Measurements from ENCODE around the gene STK17A. TPM values are rescaled to one million over a fixed set of nuclear protein-coding genes. Genes with fewer than 3 reads are reported as not detected.
"Not testable (repeated sequence)": the region's sequence is repeated elsewhere in the genome, so short reads cannot be mapped to it uniquely, and the experiment has no call there.

STK17A gene
- total and polyA plus RNA-seq, 2 donors, result 64.3 to 74.0 TPM

GRCh38 chr7:43559946-43560335 is 23.0 kb upstream of the STK17A start:
- H3K27me3 ChIP-seq (ENCODE audit: control insufficient read depth in 2 of 2, insufficient read depth in 1 of 2, low read length in 1 of 2), result no peaks in the 10 kb centered on the region
- no peaks in the 10 kb centered on the region for H3K36me3 ChIP-seq (ENCODE audit: control insufficient read depth in 2 of 2, insufficient read depth in 2 of 2, low read length in 1 of 2)
- H3K9me3 ChIP-seq (ENCODE audit: control insufficient read depth in 2 of 2, insufficient read depth in 1 of 2, low read length in 1 of 2), result no peaks in the 10 kb centered on the region
- WGBS, result 97% methylated on average over 2 of the region's 2 CpGs
- no peak for DNase-seq (ENCODE audit: low read depth in 6 of 9, low spot score in 9 of 9)
- H3K4me3 ChIP-seq (ENCODE audit: low read length in 2 of 2), result no peak overlapping the region
- H3K4me1 ChIP-seq (ENCODE audit: control insufficient read depth in 2 of 2, insufficient read depth in 2 of 2, low read length in 2 of 2), result no peaks in the 10 kb centered on the region
- no peak overlapping the region for H3K27ac ChIP-seq (ENCODE audit: low read depth in 1 of 2, low read length in 1 of 2)

DNA sequence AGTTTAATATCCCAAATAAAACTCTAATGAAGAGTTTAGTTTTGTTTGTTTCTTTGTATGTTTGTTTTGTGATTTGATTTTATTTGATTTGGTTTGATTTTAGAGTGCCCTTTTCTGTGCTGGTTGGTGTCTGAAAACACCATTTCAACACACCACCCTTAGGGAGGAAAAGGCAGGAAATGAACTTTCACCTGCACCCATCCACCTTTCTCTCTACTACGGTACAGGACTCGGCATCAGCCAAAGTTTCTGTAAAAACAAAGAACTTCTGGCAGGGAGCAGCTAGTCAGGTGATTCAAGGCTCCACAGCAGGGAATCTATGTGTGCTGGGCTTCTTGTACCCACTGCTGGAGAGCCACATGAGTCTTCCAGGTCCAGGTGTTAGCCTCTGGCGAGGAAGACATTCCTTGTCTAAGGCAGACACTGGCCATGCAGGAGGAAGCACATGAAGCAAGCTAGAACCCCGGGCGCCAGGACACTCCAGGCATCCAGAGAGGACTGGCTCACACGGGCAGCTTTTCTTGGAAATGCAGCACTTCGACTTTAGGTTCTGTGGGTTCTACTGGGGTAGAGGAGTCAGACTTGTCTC is 22.1 kb upstream of the STK17A start:
- DNase-seq (ENCODE audit: low read depth in 6 of 9, low spot score in 9 of 9), result no peak
- no peak overlapping the region for H3K4me3 ChIP-seq (ENCODE audit: low read length in 2 of 2)
- no peak overlapping the region for H3K27ac ChIP-seq (ENCODE audit: low read depth in 1 of 2, low read length in 1 of 2)
- no peaks in the 10 kb centered on the region for H3K36me3 ChIP-seq (ENCODE audit: control insufficient read depth in 2 of 2, insufficient read depth in 2 of 2, low read length in 1 of 2)
- H3K9me3 ChIP-seq (ENCODE audit: control insufficient read depth in 2 of 2, insufficient read depth in 1 of 2, low read length in 1 of 2), result no peaks in the 10 kb centered on the region
- 96% methylated on average over 7 of the region's 7 CpGs for WGBS
- H3K27me3 ChIP-seq (ENCODE audit: control insufficient read depth in 2 of 2, insufficient read depth in 1 of 2, low read length in 1 of 2), result no peaks in the 10 kb centered on the region
- no peaks in the 10 kb centered on the region for H3K4me1 ChIP-seq (ENCODE audit: control insufficient read depth in 2 of 2, insufficient read depth in 2 of 2, low read length in 2 of 2)

DNA sequence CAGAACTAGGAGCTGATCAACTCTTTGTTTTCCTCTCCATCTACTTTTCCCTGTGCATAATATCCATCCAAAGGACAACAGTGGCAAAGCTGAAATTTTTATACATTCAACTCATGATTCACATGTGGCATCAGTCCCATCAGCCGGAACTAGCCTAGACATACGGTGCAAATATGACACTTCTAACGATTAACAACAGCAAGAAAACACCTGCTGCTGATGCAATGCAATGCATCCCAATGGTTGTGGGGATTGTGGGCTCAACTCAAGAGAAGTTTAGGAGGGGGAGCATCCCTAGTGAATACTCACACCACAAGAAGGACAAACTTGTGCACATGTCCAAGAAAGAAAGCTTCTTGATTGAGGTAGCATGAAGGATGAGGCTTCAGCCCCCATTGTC is 20.5 kb upstream of the STK17A start:
- DNase-seq (ENCODE audit: low read depth in 6 of 9, low spot score in 9 of 9), result no peak
- H3K27ac ChIP-seq (ENCODE audit: low read depth in 1 of 2, low read length in 1 of 2), result no peak overlapping the region
- H3K4me3 ChIP-seq (ENCODE audit: low read length in 2 of 2), result no peak overlapping the region
- no peaks in the 10 kb centered on the region for H3K9me3 ChIP-seq (ENCODE audit: control insufficient read depth in 2 of 2, insufficient read depth in 1 of 2, low read length in 1 of 2)
- no peaks in the 10 kb centered on the region for H3K4me1 ChIP-seq (ENCODE audit: control insufficient read depth in 2 of 2, insufficient read depth in 2 of 2, low read length in 2 of 2)
- no peaks in the 10 kb centered on the region for H3K27me3 ChIP-seq (ENCODE audit: control insufficient read depth in 2 of 2, insufficient read depth in 1 of 2, low read length in 1 of 2)
- no peaks in the 10 kb centered on the region for H3K36me3 ChIP-seq (ENCODE audit: control insufficient read depth in 2 of 2, insufficient read depth in 2 of 2, low read length in 1 of 2)
- 98% methylated on average over 3 of the region's 3 CpGs for WGBS

- Histone ChIP-seq H3K27me3 (ENCODE audit: control insufficient read depth in 2 of 2, insufficient read depth in 1 of 2, low read length in 1 of 2) (no peaks in the 10 kb centered on the region), H3K4me3 (ENCODE audit: low read length in 2 of 2) (no peak overlapping the region), H3K27ac (ENCODE audit: low read depth in 1 of 2, low read length in 1 of 2) (no peak overlapping the region), H3K9me3 (ENCODE audit: control insufficient read depth in 2 of 2, insufficient read depth in 1 of 2, low read length in 1 of 2) (no peaks in the 10 kb centered on the region), H3K4me1 (ENCODE audit: control insufficient read depth in 2 of 2, insufficient read depth in 2 of 2, low read length in 2 of 2) (no peaks in the 10 kb centered on the region), H3K36me3 (ENCODE audit: control insufficient read depth in 2 of 2, insufficient read depth in 2 of 2, low read length in 1 of 2) (no peaks in the 10 kb centered on the region)
- 82% methylated on average over 6 of the region's 6 CpGs for WGBS
- no peak for DNase-seq (ENCODE audit: low read depth in 6 of 9, low spot score in 9 of 9)
These were observed 17.1 kb upstream of the STK17A start for GRCh38 chr7:43565786-43566185.

GRCh38 chr7:43568529-43568928 is 14.4 kb upstream of the STK17A start:
- Histone ChIP-seq H3K27ac (ENCODE audit: low read depth in 1 of 2, low read length in 1 of 2) (no peak overlapping the region), H3K9me3 (ENCODE audit: control insufficient read depth in 2 of 2, insufficient read depth in 1 of 2, low read length in 1 of 2) (no peaks in the 10 kb centered on the region), H3K36me3 (ENCODE audit: control insufficient read depth in 2 of 2, insufficient read depth in 2 of 2, low read length in 1 of 2) (no peaks in the 10 kb centered on the region), H3K4me3 (ENCODE audit: low read length in 2 of 2) (no peak overlapping the region), H3K4me1 (ENCODE audit: control insufficient read depth in 2 of 2, insufficient read depth in 2 of 2, low read length in 2 of 2) (no peaks in the 10 kb centered on the region), H3K27me3 (ENCODE audit: control insufficient read depth in 2 of 2, insufficient read depth in 1 of 2, low read length in 1 of 2) (no peaks in the 10 kb centered on the region)
- no peak for DNase-seq (ENCODE audit: low read depth in 6 of 9, low spot score in 9 of 9)
- WGBS, result 95% methylated on average over 6 of the region's 6 CpGs

DNA sequence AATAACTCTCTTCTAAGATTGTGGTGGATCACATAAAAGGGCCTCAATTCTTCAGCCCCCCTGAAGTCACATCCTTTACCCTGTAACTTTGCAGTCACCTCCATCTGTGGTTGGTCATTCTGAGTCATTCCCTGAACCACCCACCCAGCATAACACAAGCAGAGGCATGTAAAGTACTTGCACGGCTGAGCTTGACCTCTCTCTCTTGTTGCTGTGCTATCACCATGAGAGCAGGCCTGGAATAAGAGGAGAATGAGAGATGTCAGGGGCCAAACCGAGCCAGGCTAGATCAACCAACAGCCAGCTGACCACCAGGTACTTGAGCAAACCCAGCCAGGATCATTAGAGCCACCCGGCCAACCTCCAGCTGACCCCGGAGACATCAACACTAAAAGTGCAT is 13.5 kb upstream of the STK17A start:
- H3K27me3 ChIP-seq (ENCODE audit: control insufficient read depth in 2 of 2, insufficient read depth in 1 of 2, low read length in 1 of 2), result no peaks in the 10 kb centered on the region
- no peak overlapping the region for H3K4me3 ChIP-seq (ENCODE audit: low read length in 2 of 2)
- H3K4me1 ChIP-seq (ENCODE audit: control insufficient read depth in 2 of 2, insufficient read depth in 2 of 2, low read length in 2 of 2), result no peaks in the 10 kb centered on the region
- no peaks in the 10 kb centered on the region for H3K36me3 ChIP-seq (ENCODE audit: control insufficient read depth in 2 of 2, insufficient read depth in 2 of 2, low read length in 1 of 2)
- H3K27ac ChIP-seq (ENCODE audit: low read depth in 1 of 2, low read length in 1 of 2), result no peak overlapping the region
- no peak for DNase-seq (ENCODE audit: low read depth in 6 of 9, low spot score in 9 of 9)
- H3K9me3 ChIP-seq (ENCODE audit: control insufficient read depth in 2 of 2, insufficient read depth in 1 of 2, low read length in 1 of 2), result no peaks in the 10 kb centered on the region
- 94% methylated on average over 4 of the region's 4 CpGs for WGBS

DNA sequence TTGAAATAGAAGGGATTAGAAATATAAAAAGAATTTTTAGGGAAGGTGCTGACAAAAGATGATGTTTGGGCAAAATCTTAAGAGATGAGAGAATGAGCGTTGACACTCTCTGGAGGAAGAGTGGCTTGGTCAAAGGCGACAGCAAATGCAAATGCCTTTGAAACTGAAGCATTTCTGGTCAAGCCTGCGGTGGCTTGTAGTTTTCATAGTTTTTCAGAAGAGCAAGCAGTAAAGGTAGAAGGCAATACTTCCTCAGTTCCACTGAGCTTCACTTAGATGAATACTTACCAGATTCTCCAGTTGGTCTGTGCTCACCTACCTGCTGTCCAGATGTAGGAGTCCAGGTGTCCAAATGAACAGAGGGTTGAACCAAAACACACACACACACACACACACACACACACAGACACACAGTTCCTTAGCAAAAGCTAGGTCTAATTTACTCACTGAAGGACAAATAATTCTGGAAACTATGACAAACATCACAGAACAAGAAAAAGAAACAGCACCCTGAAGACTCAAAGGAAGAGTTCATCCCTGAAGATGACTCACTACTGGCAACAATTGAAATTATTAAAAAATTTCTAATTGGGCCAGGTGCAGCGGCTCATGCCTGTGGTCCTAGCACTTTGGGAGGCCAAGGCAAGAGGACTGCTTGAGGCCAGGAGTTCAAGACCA is 12.1 kb upstream of the STK17A start:
- no peak overlapping the region for H3K4me3 ChIP-seq (ENCODE audit: low read length in 2 of 2)
- H3K27me3 ChIP-seq (ENCODE audit: control insufficient read depth in 2 of 2, insufficient read depth in 1 of 2, low read length in 1 of 2), result no peaks in the 10 kb centered on the region
- no peaks in the 10 kb centered on the region for H3K36me3 ChIP-seq (ENCODE audit: control insufficient read depth in 2 of 2, insufficient read depth in 2 of 2, low read length in 1 of 2)
- 97% methylated on average over 4 of the region's 4 CpGs for WGBS
- no peaks in the 10 kb centered on the region for H3K4me1 ChIP-seq (ENCODE audit: control insufficient read depth in 2 of 2, insufficient read depth in 2 of 2, low read length in 2 of 2)
- H3K9me3 ChIP-seq (ENCODE audit: control insufficient read depth in 2 of 2, insufficient read depth in 1 of 2, low read length in 1 of 2), result no peaks in the 10 kb centered on the region
- DNase-seq (ENCODE audit: low read depth in 6 of 9, low spot score in 9 of 9), result no peak
- no peak overlapping the region for H3K27ac ChIP-seq (ENCODE audit: low read depth in 1 of 2, low read length in 1 of 2)

- H3K4me1 ChIP-seq (ENCODE audit: control insufficient read depth in 2 of 2, insufficient read depth in 2 of 2, low read length in 2 of 2), result peaks cover 4% of the 10 kb centered on the region in 2 donors
- H3K36me3 ChIP-seq (ENCODE audit: control insufficient read depth in 2 of 2, insufficient read depth in 2 of 2, low read length in 1 of 2), result no peaks in the 10 kb centered on the region
- H3K4me3 ChIP-seq (ENCODE audit: low read length in 2 of 2), result no peak overlapping the region
- no peak overlapping the region for H3K27ac ChIP-seq (ENCODE audit: low read depth in 1 of 2, low read length in 1 of 2)
- peak in 3 of 9 donors; percentile 20 to 61 (median 24) for DNase-seq (ENCODE audit: low read depth in 6 of 9, low spot score in 9 of 9)
- 9% methylated on average over 1 of the region's 1 CpG for WGBS
- H3K27me3 ChIP-seq (ENCODE audit: control insufficient read depth in 2 of 2, insufficient read depth in 1 of 2, low read length in 1 of 2), result no peaks in the 10 kb centered on the region
- H3K9me3 ChIP-seq (ENCODE audit: control insufficient read depth in 2 of 2, insufficient read depth in 1 of 2, low read length in 1 of 2), result no peaks in the 10 kb centered on the region
These were observed 10.3 kb upstream of the STK17A start for GRCh38 chr7:43572516-43573049.

DNA sequence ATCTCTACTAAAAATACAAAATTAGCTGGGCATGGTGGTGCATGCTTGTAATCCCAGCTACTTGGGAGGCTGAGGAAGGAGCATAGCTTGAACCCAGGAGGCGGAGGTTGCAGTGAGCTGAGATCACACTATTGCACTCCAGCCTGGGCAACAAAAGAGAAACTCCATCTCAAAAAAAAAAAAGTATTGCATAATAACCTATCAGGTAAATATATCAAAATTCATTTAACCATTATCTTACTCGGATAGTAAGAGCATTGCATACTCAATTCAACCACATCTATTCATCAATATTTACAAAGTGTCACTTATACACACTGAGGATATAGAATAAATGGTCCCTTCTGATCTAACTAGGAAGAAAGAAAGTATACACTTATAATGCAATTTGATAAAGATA is 9.1 kb upstream of the STK17A start:
- not testable (repeated sequence) for H3K27ac ChIP-seq (ENCODE audit: low read depth in 1 of 2, low read length in 1 of 2)
- WGBS, result 94% methylated on average over 2 of the region's 2 CpGs

More for the DNA sequence above, 9.1 kb upstream of the STK17A start:
- not testable (repeated sequence) for H3K9me3 ChIP-seq (ENCODE audit: control insufficient read depth in 2 of 2, insufficient read depth in 1 of 2, low read length in 1 of 2); H3K27me3 ChIP-seq (ENCODE audit: control insufficient read depth in 2 of 2, insufficient read depth in 1 of 2, low read length in 1 of 2); H3K36me3 ChIP-seq (ENCODE audit: control insufficient read depth in 2 of 2, insufficient read depth in 2 of 2, low read length in 1 of 2); H3K4me3 ChIP-seq (ENCODE audit: low read length in 2 of 2); H3K4me1 ChIP-seq (ENCODE audit: control insufficient read depth in 2 of 2, insufficient read depth in 2 of 2, low read length in 2 of 2); DNase-seq (ENCODE audit: low read depth in 6 of 9, low spot score in 9 of 9)
